ENCODE measurements around the gene GPR183.
A peak's percentile ranks its signal among the peaks of the same experiment; 100 is the strongest.

GPR183 gene

GRCh38 chr13:99339736-99340397 is 32.7 kb upstream of the GPR183 start:
- no peak for TF ChIP-seq CTCF (IDR thresholded peaks at IDR 0.05; ENCODE audit: insufficient read depth, low read depth, low read length, missing control alignments)
- peak; percentile 47 for DNase-seq (ENCODE audit: low read depth)
- H3K4me3 ChIP-seq (ENCODE audit: low read length) = no peak overlapping the region

- no peak overlapping the region for H3K4me3 ChIP-seq (ENCODE audit: low read length)
- no peak for DNase-seq (ENCODE audit: low read depth)
- TF ChIP-seq CTCF (IDR thresholded peaks at IDR 0.05; ENCODE audit: insufficient read depth, low read depth, low read length, missing control alignments) = no peak
These were observed 32.1 kb upstream of the GPR183 start for GRCh38 chr13:99339230-99339721.

- H3K4me3 ChIP-seq (ENCODE audit: low read length) = no peak overlapping the region
- TF ChIP-seq CTCF (IDR thresholded peaks at IDR 0.05; ENCODE audit: insufficient read depth, low read depth, low read length, missing control alignments) = no peak
- DNase-seq (ENCODE audit: low read depth) = no peak
These were observed 28.4 kb upstream of the GPR183 start for GRCh38 chr13:99335603-99336002.

- no peak for TF ChIP-seq CTCF (IDR thresholded peaks at IDR 0.05; ENCODE audit: insufficient read depth, low read depth, low read length, missing control alignments)
- no peak for DNase-seq (ENCODE audit: low read depth)
- no peak overlapping the region for H3K4me3 ChIP-seq (ENCODE audit: low read length)
These were observed 27.9 kb upstream of the GPR183 start for GRCh38 chr13:99335087-99335486.

- TF ChIP-seq CTCF (IDR thresholded peaks at IDR 0.05; ENCODE audit: insufficient read depth, low read depth, low read length, missing control alignments) = no peak
- no peak overlapping the region for H3K4me3 ChIP-seq (ENCODE audit: low read length)
- no peak for DNase-seq (ENCODE audit: low read depth)
These were observed 27.0 kb upstream of the GPR183 start for GRCh38 chr13:99334221-99334620.

GRCh38 chr13:99332456-99332855 is 25.3 kb upstream of the GPR183 start:
- no peak for DNase-seq (ENCODE audit: low read depth)
- TF ChIP-seq CTCF (IDR thresholded peaks at IDR 0.05; ENCODE audit: insufficient read depth, low read depth, low read length, missing control alignments) = no peak
- H3K4me3 ChIP-seq (ENCODE audit: low read length) = no peak overlapping the region

GRCh38 chr13:99331881-99332293 is 24.7 kb upstream of the GPR183 start:
- TF ChIP-seq CTCF (IDR thresholded peaks at IDR 0.05; ENCODE audit: insufficient read depth, low read depth, low read length, missing control alignments) = no peak

More at GRCh38 chr13:99331881-99332293, 24.7 kb upstream of the GPR183 start:
- peak; percentile 6 for DNase-seq (ENCODE audit: low read depth)
- H3K4me3 ChIP-seq (ENCODE audit: low read length) = no peak overlapping the region

All from epithelial cell of esophagus (primary cell).